HG03066 (cell line): ENCODE measurements around the gene SNRK.

ENCODE experiments used
- ATAC-seq: cut with Tn5 transposase; IDR thresholded peaks from one replicate; pipeline ENCODE4 v1.9.1; 2021; ENCODE audit warnings: low read depth; ENCODE audit not compliant: unreplicated experiment

Gene SNRK

GRCh38 chr3:43307226-43307625 lies 20.9 kb downstream of the SNRK start:
- ATAC-seq, result no peak

GRCh38 chr3:43307649-43308048 lies 21.3 kb downstream of the SNRK start:
- no peak for ATAC-seq

GRCh38 chr3:43309372-43310305 lies 23.3 kb downstream of the SNRK start:
- ATAC-seq, result no peak

GRCh38 chr3:43316783-43317460 lies 30.6 kb downstream of the SNRK start:
- no peak for ATAC-seq

- no peak for ATAC-seq
These were observed 31.3 kb downstream of the SNRK start for GRCh38 chr3:43317461-43318316.

- ATAC-seq, result no peak
These were observed 33.0 kb downstream of the SNRK start for GRCh38 chr3:43319376-43319775.

GRCh38 chr3:43319794-43320193 lies 33.5 kb downstream of the SNRK start:
- no peak for ATAC-seq

GRCh38 chr3:43320288-43320687 lies 33.9 kb downstream of the SNRK start:
- no peak for ATAC-seq

- no peak for ATAC-seq
These were observed 37.2 kb downstream of the SNRK start for GRCh38 chr3:43323541-43323940.

- ATAC-seq, result no peak
These were observed 40.7 kb downstream of the SNRK start for GRCh38 chr3:43326891-43327581.

- no peak for ATAC-seq
These were observed 41.2 kb downstream of the SNRK start for GRCh38 chr3:43327582-43327979.

- ATAC-seq, result no peak
These were observed 42.3 kb downstream of the SNRK start for GRCh38 chr3:43328653-43329052.

GRCh38 chr3:43330981-43331380 lies 44.6 kb downstream of the SNRK start:
- no peak for ATAC-seq

GRCh38 chr3:43331381-43331780 lies 45.0 kb downstream of the SNRK start:
- ATAC-seq, result no peak

GRCh38 chr3:43334976-43335375 lies 48.6 kb downstream of the SNRK start:
- ATAC-seq, result no peak

GRCh38 chr3:43335799-43336198 lies 49.5 kb downstream of the SNRK start:
- ATAC-seq, result no peak

GRCh38 chr3:43338295-43338694 lies 52.0 kb downstream of the SNRK start:
- no peak for ATAC-seq

GRCh38 chr3:43340403-43340802 lies 54.1 kb downstream of the SNRK start:
- ATAC-seq, result no peak

- no peak for ATAC-seq
These were observed 55.4 kb downstream of the SNRK start for GRCh38 chr3:43341788-43342187.

- ATAC-seq, result no peak
These were observed 56.8 kb downstream of the SNRK start for GRCh38 chr3:43343185-43343584.
